Measurements from ENCODE around the gene SCNN1B.
"Not testable (repeated sequence)": the region's sequence is repeated elsewhere in the genome, so short reads cannot be mapped to it uniquely, and the experiment has no call there.

SCNN1B gene

DNA sequence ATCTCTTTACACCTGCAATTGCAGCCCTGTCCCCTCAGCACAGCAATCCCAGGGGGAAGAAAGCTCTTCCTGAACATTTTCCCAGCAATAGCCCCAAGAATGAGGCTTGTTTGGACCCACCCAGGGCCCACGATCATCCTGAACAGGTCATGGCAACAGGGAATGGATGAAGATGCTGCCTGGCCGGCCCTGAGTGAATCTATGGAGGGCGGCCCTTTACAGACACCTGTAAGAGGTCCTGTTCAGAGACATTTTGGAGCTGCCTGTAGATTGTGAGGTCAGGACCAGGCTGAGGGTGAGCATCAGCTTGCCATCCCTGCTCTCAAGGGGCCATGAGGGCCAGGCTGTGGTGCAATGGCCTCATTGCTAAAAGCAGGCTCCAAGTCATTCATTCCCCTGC, 81.8 kb downstream of the SCNN1B start:
- DNase-seq = no peak

DNA sequence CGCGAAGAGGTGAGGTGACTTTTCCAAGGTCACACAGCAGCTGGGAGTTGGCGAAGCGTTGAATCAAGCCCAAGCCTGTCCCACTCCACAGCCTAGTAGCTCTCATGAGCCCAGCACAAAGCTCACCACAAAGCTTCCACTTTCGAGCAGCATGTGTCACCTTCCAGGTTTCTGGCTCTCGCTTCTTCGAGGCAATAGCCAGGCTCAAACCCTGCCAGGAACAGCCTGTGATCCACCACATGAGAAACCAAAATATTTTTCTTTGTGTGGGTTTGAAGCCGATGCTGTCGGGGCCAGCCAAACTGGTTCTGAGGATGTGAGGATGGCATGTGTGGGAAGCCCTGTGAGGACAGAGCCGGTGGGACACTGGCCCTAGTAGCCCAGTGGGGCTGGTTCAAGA, 82.8 kb downstream of the SCNN1B start:
- DNase-seq = no peak

GRCh38 chr16:23385441-23385840, 83.3 kb downstream of the SCNN1B start:
- no peak for DNase-seq

DNA sequence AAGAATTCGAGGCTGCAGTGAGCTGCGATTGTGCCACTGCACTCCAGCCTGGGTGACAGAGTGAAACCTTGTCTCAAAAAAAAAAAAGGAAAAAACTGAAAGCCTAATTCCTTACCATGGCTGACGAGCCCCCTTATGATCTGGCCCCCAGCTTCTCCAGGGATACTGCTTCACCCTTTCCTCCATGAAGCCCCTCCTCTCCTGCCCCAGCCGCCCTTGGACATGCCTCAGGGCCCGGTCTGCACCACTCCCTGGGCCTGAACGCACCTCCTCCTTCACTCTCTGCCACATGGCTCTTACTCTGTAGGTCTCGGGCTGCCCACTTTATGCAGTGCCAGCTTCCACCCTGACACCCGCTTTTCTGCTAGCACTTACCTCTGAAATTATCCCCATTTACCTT, 85.6 kb downstream of the SCNN1B start:
- DNase-seq = no peak

DNA sequence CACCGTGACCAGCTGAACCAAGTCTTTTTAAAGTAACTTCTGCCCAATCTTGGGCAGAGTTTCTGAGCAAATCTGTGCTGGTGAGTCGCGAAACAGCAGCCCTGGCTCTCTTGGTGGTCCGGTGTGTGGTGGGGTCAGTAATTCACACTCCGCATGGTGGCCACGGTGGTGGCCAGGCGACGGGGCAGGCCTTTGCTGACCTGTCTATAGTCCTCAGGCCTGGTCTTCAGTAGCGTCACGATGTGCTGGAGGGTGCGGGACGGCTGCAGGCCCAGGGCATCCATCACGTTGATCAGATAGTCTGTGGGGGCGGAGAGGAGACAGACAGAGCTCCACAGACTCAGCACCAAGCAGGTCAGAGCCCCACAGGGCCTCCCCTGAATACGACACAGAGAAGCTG, 86.7 kb downstream of the SCNN1B start:
- no peak for DNase-seq

DNA sequence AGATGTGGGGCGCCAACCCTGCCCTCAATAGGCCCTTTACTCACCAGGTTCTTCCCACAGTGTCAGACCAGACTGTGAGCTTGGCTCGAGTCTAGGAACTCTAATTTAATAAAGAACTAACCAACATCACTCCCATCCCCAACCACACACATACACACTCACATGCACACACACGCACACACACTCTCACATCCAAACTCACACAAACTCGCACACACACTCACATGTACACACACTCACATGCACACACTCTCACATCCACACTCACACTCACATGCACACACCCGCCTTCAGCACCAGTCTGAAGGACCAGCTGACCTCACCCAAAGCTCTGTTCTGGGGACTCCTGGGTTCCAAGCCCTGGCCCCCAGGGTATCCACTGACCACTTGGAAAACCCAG, 87.1 kb downstream of the SCNN1B start:
- DNase-seq = no peak

- not testable (repeated sequence) for DNase-seq
These were observed 87.8 kb downstream of the SCNN1B start for GRCh38 chr16:23389936-23390335.

GRCh38 chr16:23391381-23392222, 89.5 kb downstream of the SCNN1B start:
- DNase-seq = no peak

DNA sequence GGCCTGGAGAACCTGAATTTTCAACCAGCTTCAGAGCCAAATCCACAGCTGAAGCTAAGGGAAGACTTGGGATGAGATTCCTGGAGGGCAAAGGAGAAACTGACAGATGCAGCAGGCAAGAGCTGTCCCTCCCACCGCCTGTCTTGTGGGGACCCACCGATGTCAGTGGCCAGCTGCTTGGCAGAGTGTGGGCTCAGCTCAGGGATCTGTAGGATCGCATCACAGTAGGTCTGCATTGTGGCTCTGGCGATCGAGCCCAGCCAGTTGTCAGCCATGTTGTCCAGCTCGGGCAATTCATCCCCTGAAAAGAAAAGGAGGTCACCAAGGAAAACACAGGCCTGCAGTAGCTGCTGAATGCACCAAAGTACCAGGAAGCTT, 90.1 kb downstream of the SCNN1B start:
- DNase-seq = no peak

- no peak for DNase-seq
These were observed 92.2 kb downstream of the SCNN1B start for GRCh38 chr16:23394141-23394831.

GRCh38 chr16:23395732-23396131, 93.6 kb downstream of the SCNN1B start:
- no peak for DNase-seq

GRCh38 chr16:23397464-23397863, 95.4 kb downstream of the SCNN1B start:
- no peak for DNase-seq

DNA sequence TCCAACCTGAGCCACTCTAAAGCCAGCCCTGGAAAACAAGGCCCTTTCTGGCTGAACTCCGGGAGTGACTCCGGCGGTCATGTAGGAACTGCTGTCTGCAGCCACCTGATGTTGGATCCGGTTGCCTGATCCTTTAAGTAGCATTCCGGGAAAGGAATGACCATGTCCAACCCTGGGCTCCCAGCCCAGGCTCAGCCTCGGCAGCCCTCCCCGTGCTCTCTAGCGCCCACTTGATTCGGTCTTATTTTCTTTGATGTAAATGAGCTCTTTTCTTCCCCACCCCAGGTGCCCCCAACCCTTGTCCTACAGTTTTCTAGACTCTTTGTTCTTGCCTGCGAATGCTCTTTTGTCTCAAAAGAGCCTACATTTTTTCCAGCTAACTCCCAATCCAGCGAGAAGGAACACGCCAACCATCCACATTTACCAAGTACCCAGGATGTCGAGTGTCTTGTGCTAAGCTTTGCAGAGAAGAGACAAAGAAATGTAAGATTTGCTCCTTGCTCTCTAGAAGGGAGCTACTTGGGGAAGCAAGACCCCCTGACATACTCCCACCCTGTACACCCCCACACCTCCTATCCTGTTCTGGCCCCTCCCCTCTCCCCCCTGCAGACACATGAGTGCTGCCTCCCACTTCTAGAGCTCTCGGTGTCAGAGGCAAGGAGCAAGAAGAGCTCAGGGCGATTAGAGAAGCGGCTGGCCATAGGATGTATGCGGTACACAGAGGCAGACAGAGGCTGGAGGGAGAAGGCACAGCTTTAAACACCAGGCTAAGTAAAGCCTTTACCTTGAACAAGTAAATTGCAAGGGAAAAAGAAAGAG, 97.1 kb downstream of the SCNN1B start:
- DNase-seq = no peak

GRCh38 chr16:23400447-23400846, 98.3 kb downstream of the SCNN1B start:
- not testable (repeated sequence) for DNase-seq

GRCh38 chr16:23401139-23401538, 99.0 kb downstream of the SCNN1B start:
- DNase-seq = no peak

- no peak for DNase-seq
These were observed 100.0 kb downstream of the SCNN1B start for GRCh38 chr16:23402100-23402499.

DNA sequence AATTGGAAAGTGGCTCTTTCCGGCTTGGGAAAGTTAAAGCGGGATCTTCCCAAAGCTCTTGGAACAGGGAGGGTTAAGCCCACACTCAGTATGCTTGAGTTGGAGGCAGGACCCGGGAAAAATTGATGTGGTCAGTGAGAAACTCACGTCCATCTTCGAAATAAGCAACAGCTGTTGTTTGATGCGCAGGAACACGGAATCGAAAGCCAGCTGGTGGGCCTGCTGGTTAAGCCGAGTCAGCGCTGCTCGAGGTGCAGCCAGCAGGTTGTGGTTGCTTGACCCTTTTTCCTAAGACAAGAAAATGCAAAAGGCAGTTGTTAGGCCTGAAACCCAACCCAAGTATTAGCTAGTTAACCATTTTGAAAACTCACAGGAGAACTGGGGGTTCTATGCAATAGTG, 101.4 kb downstream of the SCNN1B start:
- no peak for DNase-seq

DNA sequence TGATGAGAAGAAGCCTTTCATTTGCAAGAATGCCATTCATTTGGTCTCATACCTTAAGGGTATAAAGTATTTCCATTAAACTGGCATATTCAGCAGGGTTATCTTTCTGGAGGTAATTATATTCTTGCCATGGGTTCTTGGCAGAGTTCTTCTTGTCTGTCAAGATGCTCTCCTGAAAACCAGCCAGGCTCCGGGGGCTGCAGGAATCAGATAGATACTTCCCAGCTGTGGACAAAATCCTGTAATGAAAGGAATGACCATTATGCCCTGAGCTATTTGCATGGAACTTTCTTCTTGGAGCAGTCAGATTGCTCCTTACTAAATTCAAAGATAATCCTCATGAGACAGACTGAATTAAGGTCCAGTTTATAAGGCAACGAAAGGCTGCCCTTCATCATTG, 103.9 kb downstream of the SCNN1B start:
- DNase-seq = no peak

DNA sequence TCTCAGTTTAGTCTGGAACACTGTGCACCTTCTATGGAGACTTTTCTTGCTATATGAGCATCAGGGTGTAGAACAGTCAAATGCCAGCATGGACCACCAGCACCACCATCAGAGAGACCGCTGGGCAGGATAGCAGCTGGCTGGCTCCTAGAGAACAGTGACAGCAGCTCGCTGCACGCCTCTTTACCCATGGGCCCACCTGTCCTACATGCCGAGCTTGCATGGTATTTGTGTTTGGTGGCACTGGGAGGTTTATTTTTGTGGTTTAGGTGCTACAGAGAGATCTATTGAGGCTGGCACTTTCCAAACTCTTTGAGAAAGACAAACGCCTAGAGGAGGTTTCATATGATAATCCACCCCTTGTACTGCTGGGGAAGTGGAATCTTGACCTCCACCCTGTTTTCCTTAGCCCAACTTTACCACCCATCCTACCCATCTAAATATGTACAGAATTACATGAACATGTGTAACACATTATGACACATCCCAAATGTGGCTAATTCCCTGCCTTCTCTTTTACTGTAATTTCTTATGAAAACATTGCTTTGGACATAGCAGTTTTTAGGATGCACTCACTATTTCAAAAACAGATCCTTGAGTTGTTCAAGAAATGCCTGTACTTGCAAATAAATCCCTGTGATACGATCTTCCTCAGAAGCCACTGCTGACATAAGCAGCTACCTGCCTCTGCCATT, 104.6 kb downstream of the SCNN1B start:
- no peak for DNase-seq

DNA sequence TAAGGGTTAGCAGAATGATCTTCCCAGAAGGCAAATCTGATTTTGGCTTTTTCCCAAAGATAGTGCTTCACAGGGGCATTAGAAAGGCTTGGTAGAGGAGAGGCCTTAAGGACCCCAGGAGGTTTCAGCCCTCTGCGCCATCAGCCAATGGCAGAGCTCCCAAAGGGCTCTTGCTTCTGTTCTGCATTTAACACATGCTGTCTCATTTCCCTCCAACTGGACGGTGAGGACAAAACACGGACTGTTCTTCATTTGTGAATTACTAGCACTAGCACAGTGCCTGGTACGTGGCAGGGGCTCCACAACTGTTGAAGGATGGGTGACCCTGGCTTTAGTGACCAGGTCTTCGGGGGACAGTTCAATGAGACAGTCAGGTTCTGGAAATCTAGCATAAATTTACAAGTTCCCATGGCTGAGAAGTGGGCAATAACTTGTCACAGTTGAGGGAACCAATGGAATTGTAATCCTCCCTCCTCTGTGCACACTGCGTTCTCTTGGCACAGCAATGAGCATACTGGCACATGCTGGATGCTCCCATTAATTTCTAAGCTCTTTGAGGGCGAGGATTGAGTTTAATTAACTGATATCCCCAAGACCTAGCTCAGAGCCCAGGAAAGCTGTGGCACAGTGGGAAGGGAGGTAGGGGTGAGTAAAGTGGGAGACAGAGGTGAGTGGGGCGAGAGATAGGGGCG, 105.5 kb downstream of the SCNN1B start:
- no peak for DNase-seq

GRCh38 chr16:23408242-23408822, 106.2 kb downstream of the SCNN1B start:
- no peak for DNase-seq

GRCh38 chr16:23408823-23409298, 106.8 kb downstream of the SCNN1B start:
- DNase-seq = no peak
